ENCODE data around the gene FYB2. TPM values are rescaled to one million over a fixed set of nuclear protein-coding genes. Genes with fewer than 3 reads are reported as not detected.

Gene FYB2
- total RNA-seq, 2 experiments from 2014 or later: not detected

DNA sequence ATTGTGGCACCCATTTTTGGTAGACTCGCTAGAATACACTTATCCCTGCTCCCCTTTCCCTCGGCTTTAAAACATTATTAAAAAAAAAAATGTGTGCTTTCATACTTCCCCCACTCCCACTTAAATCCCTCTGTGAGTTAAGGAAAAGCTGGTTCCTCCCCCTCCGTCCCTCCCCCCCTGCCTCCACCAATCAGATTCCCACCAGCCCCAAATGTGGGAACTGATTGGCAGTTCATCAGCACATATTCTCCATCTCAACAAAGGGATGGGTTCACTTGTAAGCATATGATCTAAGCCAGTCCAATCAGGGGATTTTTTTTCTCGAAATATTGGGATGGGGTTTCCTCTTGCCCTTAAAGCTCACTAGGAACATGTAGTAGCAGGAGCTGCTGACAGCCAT, 10.8 kb upstream of the FYB2 start:
- Mint-ChIP-seq H3K4me3 (no peak overlapping the region), H3K27me3 (ENCODE audit: low read depth) (no peaks in the 10 kb centered on the region), H3K4me1 (ENCODE audit: low read depth) (no peaks in the 10 kb centered on the region), H3K27ac (no peak overlapping the region), H3K9me3 (ENCODE audit: insufficient read depth) (no peaks in the 10 kb centered on the region), H3K36me3 (ENCODE audit: low read depth) (no peaks in the 10 kb centered on the region)
- DNase-seq (no peak), ATAC-seq (no peak)
- CTCF ChIA-PET: no interaction called here
- POLR2A ChIA-PET: no interaction called here

DNA sequence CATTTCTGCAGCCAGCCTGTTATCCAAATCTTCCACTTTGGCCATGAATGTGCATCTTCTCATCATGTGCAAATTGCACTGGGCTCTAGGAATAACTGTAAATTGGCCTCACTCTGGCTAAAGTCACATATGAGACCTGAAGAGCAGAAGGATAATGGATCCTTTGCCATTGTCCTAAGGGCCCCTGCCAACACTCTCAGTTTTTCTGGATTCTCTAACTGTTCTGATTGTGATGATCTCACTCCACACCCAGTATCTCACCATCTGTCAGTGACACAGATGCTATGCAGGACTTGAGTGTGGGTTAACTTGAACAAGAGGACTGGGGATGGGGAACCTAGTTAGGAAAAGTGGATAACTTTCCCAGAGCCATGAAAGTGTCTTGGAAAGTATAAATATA, 8.5 kb upstream of the FYB2 start:
- Mint-ChIP-seq H3K9me3 (ENCODE audit: insufficient read depth) (no peaks in the 10 kb centered on the region), H3K27me3 (ENCODE audit: low read depth) (no peaks in the 10 kb centered on the region), H3K4me1 (ENCODE audit: low read depth) (no peaks in the 10 kb centered on the region), H3K36me3 (ENCODE audit: low read depth) (no peaks in the 10 kb centered on the region), H3K27ac (no peak overlapping the region), H3K4me3 (no peak overlapping the region)
- no peak for DNase-seq
- ChIA-PET POLR2A (no interaction called here), CTCF (no interaction called here)
- no peak for ATAC-seq

DNA sequence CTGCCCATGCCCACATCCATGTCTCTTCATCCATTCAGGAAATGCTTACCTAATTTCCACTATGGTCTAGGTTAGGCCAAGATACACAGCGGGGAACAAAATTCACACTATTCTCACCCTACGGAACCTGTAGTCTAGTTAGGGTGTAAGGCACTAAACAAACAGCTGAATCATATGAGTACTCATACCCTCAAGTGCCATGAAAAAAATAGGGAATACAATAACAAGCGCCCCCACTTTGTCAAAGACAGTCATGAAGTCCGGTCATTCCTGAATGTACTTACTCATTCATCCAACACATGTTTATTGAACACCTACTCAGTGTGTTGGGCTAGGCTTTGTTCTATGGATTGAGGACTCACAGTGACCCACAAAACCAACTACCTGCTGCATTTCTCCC, 6.2 kb upstream of the FYB2 start:
- H3K27me3 Mint-ChIP-seq (ENCODE audit: low read depth): no peaks in the 10 kb centered on the region
- DNase-seq: no peak
- H3K9me3 Mint-ChIP-seq (ENCODE audit: insufficient read depth): no peaks in the 10 kb centered on the region
- H3K27ac Mint-ChIP-seq: no peak overlapping the region
- ATAC-seq: no peak
- CTCF ChIA-PET: no interaction called here
- H3K36me3 Mint-ChIP-seq (ENCODE audit: low read depth): no peaks in the 10 kb centered on the region
- H3K4me1 Mint-ChIP-seq (ENCODE audit: low read depth): no peaks in the 10 kb centered on the region
- POLR2A ChIA-PET: no interaction called here
- no peak overlapping the region for H3K4me3 Mint-ChIP-seq

DNA sequence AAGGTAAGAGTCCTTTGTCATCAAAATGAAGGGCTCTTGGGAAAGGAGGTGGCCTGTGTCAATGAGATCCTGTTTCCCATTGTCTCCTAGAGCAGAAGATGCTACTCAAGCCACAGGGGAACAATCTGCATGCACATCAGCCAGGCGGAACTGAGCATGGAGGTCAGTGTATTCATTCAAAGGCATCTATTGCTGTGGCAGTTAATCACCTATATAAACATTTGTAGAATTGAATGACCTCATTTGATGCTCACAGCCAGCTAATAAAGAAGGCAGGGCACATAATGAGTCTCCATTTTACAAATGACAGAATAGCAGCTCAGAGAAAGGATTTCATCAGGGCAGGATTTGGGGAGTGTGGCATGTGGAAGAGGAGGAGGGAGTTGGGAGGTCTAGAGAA, 5.7 kb upstream of the FYB2 start:
- DNase-seq (no peak), ATAC-seq (no peak)
- POLR2A ChIA-PET: no interaction called here
- H3K36me3 Mint-ChIP-seq (ENCODE audit: low read depth): no peaks in the 10 kb centered on the region
- H3K9me3 Mint-ChIP-seq (ENCODE audit: insufficient read depth): no peaks in the 10 kb centered on the region
- no peaks in the 10 kb centered on the region for H3K27me3 Mint-ChIP-seq (ENCODE audit: low read depth)
- CTCF ChIA-PET: no interaction called here
- H3K4me1 Mint-ChIP-seq (ENCODE audit: low read depth): no peaks in the 10 kb centered on the region
- H3K4me3 Mint-ChIP-seq: no peak overlapping the region
- no peak overlapping the region for H3K27ac Mint-ChIP-seq

DNA sequence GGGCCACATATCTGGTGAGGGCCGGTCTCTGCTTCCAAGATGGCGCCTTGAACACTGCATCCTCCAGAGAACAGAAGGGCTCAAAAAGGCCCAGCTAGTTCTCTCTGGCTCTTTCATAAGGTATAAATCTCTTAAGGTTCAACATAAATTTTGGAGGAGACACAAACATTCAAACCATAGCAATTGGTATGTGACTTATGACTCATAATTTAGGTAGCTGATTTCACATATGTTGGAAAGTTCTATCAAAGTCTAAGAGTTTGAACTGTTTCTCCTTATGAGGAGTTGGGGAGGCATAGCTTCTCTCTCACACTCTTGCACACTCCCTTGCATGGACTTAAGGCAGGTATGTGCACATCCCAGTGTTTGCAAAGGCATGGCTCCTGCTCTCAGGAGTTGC, 5.1 kb upstream of the FYB2 start:
- CTCF ChIA-PET: no interaction called here

DNA sequence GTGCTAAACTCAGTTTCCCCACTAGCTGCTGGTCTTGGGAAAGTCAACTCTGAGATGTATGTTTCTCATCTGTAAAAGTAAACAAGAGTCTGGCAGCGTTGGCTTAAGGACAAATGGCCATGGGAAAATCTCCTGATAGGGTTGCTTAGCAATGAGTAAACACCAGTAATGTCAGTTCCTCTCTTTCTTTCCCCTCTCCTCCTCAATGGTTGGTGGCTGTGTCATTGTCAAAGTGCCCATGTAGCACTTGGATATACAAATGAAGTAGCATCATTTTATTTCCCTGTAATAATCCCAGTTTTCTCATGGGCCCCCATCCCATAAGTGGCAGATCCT, 2.2 kb upstream of the FYB2 start:
- Mint-ChIP-seq H3K36me3 (ENCODE audit: low read depth) (no peaks in the 10 kb centered on the region), H3K4me1 (ENCODE audit: low read depth) (no peaks in the 10 kb centered on the region), H3K4me3 (no peak overlapping the region), H3K27ac (no peak overlapping the region), H3K9me3 (ENCODE audit: insufficient read depth) (no peaks in the 10 kb centered on the region), H3K27me3 (ENCODE audit: low read depth) (peaks cover 4% of the 10 kb centered on the region)
- ATAC-seq (no peak), DNase-seq (no peak)
- CTCF ChIA-PET: interaction anchor here (0.9 to 2.2 kb wide), 7 partner anchors 10 to 1836 kb away, joined by 3 to 10 read pairs (median 3); no protein-coding TSS in a partner anchor
- POLR2A ChIA-PET: no interaction called here

More for the DNA sequence above, 5.1 kb upstream of the FYB2 start:
- H3K4me1 Mint-ChIP-seq (ENCODE audit: low read depth): no peaks in the 10 kb centered on the region
- H3K9me3 Mint-ChIP-seq (ENCODE audit: insufficient read depth): no peaks in the 10 kb centered on the region
- ATAC-seq (no peak), DNase-seq (no peak)
- H3K4me3 Mint-ChIP-seq: no peak overlapping the region
- POLR2A ChIA-PET: no interaction called here
- H3K27me3 Mint-ChIP-seq (ENCODE audit: low read depth): no peaks in the 10 kb centered on the region
- no peak overlapping the region for H3K27ac Mint-ChIP-seq
- H3K36me3 Mint-ChIP-seq (ENCODE audit: low read depth): no peaks in the 10 kb centered on the region

DNA sequence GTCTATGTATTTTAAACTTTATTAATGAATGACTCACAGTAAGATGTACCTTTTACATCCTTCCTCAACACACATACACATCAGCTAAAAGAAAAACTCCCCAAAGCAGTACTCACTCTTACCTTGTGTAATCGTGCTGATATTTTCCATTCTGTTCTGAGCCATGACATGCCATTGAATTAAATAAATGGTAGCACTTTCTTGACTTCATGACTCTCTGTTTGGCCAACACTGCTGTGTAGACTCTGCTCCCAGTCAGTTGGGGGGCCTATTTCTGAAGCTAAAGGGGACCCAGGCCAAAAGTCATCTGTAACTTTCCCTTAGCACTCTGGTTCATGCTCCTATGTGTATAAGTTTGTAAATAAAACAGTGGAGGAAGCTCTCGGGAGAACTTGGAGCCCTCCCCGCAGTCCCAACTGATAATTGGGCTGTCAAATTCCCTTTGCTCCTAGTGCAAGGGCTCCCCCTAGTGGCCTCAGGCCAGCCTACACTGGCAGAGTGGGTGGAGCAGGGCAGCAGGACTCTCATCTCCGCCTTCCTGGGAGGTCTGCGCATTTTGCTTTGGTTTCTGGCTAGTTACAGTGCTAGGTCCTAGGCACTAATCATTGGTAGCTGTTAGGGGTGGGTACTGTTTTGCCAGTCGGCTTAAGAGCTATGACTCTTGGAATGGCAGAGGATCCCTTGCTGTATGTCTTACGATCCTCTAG, 1.7 kb upstream of the FYB2 start:
- Mint-ChIP-seq H3K9me3 (ENCODE audit: insufficient read depth) (no peaks in the 10 kb centered on the region), H3K27me3 (ENCODE audit: low read depth) (peaks cover 4% of the 10 kb centered on the region), H3K4me1 (ENCODE audit: low read depth) (no peaks in the 10 kb centered on the region), H3K4me3 (no peak overlapping the region), H3K27ac (no peak overlapping the region), H3K36me3 (ENCODE audit: low read depth) (no peaks in the 10 kb centered on the region)
- ATAC-seq: peak; percentile 85
- ChIA-PET POLR2A (no interaction called here), CTCF (interaction anchor here (0.6 to 2.2 kb wide), 9 partner anchors 10 to 1837 kb away, joined by 3 to 10 read pairs (median 3); no protein-coding TSS in a partner anchor)
- peak; percentile 79 for DNase-seq

DNA sequence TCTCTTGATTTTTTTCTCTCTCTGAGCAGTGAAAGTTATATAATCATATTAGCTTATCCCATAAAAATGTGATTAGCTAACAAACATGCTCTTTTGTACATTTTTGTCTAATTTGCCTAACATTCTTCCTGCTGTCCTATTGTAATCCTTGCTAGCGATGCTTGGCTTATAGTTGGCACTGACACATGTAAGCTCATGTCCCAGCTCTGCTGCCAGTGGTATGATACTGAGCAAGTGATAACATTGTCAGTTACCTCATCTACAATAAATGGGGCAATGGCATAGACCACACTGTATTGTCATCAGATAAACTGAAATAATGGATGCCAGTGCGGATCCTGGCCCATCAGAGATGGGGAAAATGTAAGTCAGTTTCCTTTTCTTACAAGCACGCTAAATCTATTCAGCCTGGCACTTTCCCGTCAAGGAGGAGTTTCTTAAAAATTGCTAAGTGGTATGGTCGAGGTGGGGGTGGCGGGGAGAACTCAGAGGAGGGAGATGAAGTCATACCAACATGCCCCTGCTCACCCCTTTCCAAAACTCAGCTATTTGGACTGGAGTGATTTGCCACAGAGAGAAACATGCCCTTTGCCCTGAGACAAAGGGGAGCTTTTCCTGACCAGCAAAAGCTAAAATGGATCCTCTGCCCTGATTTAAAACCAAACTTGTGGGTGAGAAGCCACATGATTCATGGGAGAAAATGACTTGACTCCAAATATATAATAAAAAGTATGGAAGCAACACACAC, 1.3 kb downstream of the FYB2 start:
- ChIA-PET POLR2A (no interaction called here), CTCF (interaction anchor here (0.5 kb wide), 1 partner anchor 549 kb away, joined by 3 read pairs; no protein-coding TSS in a partner anchor)
- Mint-ChIP-seq H3K36me3 (ENCODE audit: low read depth) (no peaks in the 10 kb centered on the region), H3K9me3 (ENCODE audit: insufficient read depth) (no peaks in the 10 kb centered on the region), H3K4me1 (ENCODE audit: low read depth) (no peaks in the 10 kb centered on the region), H3K27me3 (ENCODE audit: low read depth) (peaks cover 4% of the 10 kb centered on the region), H3K27ac (no peak overlapping the region), H3K4me3 (no peak overlapping the region)
- no peak for DNase-seq
- no peak for ATAC-seq

DNA sequence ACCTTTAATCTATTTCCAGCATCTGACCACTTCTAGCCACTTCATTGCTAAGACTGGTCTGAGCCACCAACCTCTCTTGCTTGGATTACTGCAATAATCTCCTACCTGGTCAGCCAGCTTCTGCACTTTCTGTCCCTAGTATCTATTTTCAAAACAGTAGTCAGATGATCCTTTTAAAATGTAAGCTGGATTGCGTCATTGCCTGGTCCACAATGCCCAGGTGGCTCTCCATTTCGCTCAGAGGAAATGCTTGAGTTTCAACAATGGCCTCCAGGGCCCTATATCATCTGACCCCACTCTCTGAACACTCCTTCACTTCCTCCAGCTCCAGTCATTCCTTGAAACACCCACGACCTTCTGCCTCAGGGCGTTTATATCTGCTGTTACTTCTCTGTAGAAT, 2.3 kb downstream of the FYB2 start:
- no peak for DNase-seq
- no peak for ATAC-seq
- Mint-ChIP-seq H3K27ac (no peak overlapping the region), H3K27me3 (ENCODE audit: low read depth) (peaks cover 4% of the 10 kb centered on the region), H3K36me3 (ENCODE audit: low read depth) (no peaks in the 10 kb centered on the region), H3K4me1 (ENCODE audit: low read depth) (no peaks in the 10 kb centered on the region), H3K9me3 (ENCODE audit: insufficient read depth) (no peaks in the 10 kb centered on the region), H3K4me3 (no peak overlapping the region)
- ChIA-PET CTCF (no interaction called here), POLR2A (no interaction called here)

DNA sequence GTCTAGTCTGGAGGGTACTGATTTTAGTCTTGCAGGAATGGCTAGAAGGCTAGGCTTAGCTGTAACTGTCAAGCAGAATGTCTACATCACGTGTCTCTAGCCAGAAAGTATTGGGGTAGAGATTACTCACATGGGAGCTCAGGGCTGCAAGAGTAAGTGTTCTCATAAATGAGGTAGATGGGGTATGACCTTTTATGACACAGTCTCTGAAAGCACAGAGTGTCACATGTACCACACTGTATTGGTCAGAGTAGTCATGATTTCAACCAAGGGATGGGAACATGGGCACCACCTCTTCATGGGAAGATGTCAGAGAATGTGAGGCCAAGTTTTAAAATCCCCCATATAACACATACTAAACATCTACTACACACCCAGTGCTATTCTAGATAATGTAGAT, 2.9 kb downstream of the FYB2 start:
- H3K4me3 Mint-ChIP-seq: no peak overlapping the region
- CTCF ChIA-PET: no interaction called here

DNA sequence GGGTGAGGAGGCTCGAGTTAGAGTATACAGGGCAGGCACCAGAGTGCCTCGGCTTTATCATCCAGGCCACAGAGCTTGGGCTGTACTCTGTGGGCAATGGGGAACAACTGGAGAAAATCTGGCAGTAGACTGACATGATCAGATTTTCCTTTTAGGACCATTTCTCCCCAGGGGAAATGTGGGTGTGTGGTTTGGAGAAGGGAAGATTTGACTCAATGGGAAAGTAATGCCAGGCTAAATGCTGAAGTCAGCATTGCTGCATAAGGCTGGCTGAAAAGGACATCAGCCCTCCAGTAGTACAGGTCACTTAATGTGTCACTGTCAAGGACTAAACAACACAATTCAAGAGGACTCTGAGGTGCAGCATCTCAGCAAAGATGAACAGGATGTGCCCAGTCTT, 5.0 kb downstream of the FYB2 start:
- Mint-ChIP-seq H3K4me3 (no peak overlapping the region), H3K9me3 (ENCODE audit: insufficient read depth) (no peaks in the 10 kb centered on the region), H3K36me3 (ENCODE audit: low read depth) (no peaks in the 10 kb centered on the region), H3K27me3 (ENCODE audit: low read depth) (peaks cover 4% of the 10 kb centered on the region), H3K27ac (no peak overlapping the region), H3K4me1 (ENCODE audit: low read depth) (no peaks in the 10 kb centered on the region)
- POLR2A ChIA-PET: no interaction called here
- DNase-seq (no peak), ATAC-seq (no peak)
- CTCF ChIA-PET: no interaction called here

More for the DNA sequence above, 2.9 kb downstream of the FYB2 start:
- peaks cover 4% of the 10 kb centered on the region for H3K27me3 Mint-ChIP-seq (ENCODE audit: low read depth)
- no peaks in the 10 kb centered on the region for H3K9me3 Mint-ChIP-seq (ENCODE audit: insufficient read depth)
- POLR2A ChIA-PET: no interaction called here
- no peak for ATAC-seq
- no peak overlapping the region for H3K27ac Mint-ChIP-seq
- H3K4me1 Mint-ChIP-seq (ENCODE audit: low read depth): no peaks in the 10 kb centered on the region
- no peaks in the 10 kb centered on the region for H3K36me3 Mint-ChIP-seq (ENCODE audit: low read depth)
- no peak for DNase-seq

DNA sequence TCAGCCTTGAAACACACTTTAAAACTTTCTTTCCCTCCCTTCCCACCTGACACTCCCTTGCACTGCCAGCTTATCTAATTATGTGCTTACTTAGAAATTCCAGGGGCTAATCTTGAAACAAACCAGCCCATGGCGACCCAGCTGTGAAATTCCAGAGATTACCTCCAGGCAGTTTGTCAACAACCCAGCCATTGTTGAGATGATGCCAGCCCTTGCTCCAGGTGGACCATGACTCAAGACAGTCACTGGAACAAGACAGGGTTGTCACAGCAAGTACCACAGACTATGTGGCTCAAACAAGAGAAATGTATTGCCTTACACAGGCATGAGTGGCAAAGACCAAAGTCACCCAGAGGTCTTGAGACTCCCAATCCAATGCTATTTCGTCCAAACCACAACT, 7.9 kb downstream of the FYB2 start:
- POLR2A ChIA-PET: no interaction called here
- Mint-ChIP-seq H3K27ac (no peak overlapping the region), H3K27me3 (ENCODE audit: low read depth) (no peaks in the 10 kb centered on the region), H3K4me1 (ENCODE audit: low read depth) (no peaks in the 10 kb centered on the region), H3K36me3 (ENCODE audit: low read depth) (no peaks in the 10 kb centered on the region), H3K9me3 (ENCODE audit: insufficient read depth) (no peaks in the 10 kb centered on the region), H3K4me3 (no peak overlapping the region)
- CTCF ChIA-PET: interaction anchor here (1.1 kb wide), 1 partner anchor 10 kb away, joined by 6 read pairs; no protein-coding TSS in a partner anchor
- DNase-seq (no peak), ATAC-seq (no peak)

All from activated CD8-positive, alpha-beta T cell treated with anti-CD3 and anti-CD28 coated beads, Interleukin-2, amount 10 ng/mL, durations not matched to agents 7 days and 5 days (primary cell).